Neural progenitor cell (in vitro differentiated cells): ENCODE results near the gene ZNF414. TPM values are rescaled to one million over a fixed set of nuclear protein-coding genes. Genes with fewer than 3 reads are reported as not detected.

Source experiments
- DNase-seq: peaks from one replicate; pipeline ENCODE4 v3.0.0-alpha.2; 2016; ENCODE audit warnings: low spot score
- H2AFZ ChIP-seq: fragments of 200-600 bp; sonication (generic); replicated peaks from 2 replicates; pipeline ENCODE4 v1.6.1; 2016; ENCODE audit warnings: antibody characterized with exemption
- H3F3A ChIP-seq: fragments of 200-600 bp; sonication (generic); 2 replicates; pipeline ENCODE4 v1.6.1; 2016; ENCODE audit warnings: antibody characterized with exemption, low read depth
- H3K27ac ChIP-seq: fragments of 200-600 bp; sonication (generic); 2 replicates; pipeline ENCODE4 v1.5.1; 2016; ENCODE audit warnings: mild to moderate bottlenecking
- H3K27me3 ChIP-seq: fragments of 200-600 bp; sonication (generic); 2 replicates; pipeline ENCODE4 v1.6.1; 2016; ENCODE audit warnings: mild to moderate bottlenecking, moderate library complexity
- H3K36me3 ChIP-seq: fragments of 200-600 bp; sonication (generic); 2 replicates; pipeline ENCODE4 v1.5.1; 2016
- H3K4me1 ChIP-seq: fragments of 200-600 bp; sonication (generic); 2 replicates; pipeline ENCODE4 v1.6.1; 2016; ENCODE audit warnings: mixed run types
- H3K4me2 ChIP-seq: fragments of 200-600 bp; sonication (generic); 2 replicates; pipeline ENCODE4 v1.6.1; 2016
- H3K4me3 ChIP-seq: fragments of 200-600 bp; sonication (generic); 2 replicates; pipeline ENCODE4 v1.5.1; 2016
- H3K79me2 ChIP-seq: fragments of 200-600 bp; sonication (generic); 2 replicates; pipeline ENCODE4 v1.6.1; 2016; ENCODE audit warnings: low read depth
- H3K9ac ChIP-seq: fragments of 200-600 bp; sonication (generic); 2 replicates; pipeline ENCODE4 v1.6.1; 2016
- H3K9me3 ChIP-seq: fragments of 200-600 bp; sonication (generic); 2 replicates; pipeline ENCODE4 v1.5.1; 2016; ENCODE audit warnings: low read depth
- H4K20me1 ChIP-seq: fragments of 200-600 bp; sonication (generic); 2 replicates; pipeline ENCODE4 v1.6.1; 2016; ENCODE audit warnings: low read depth
- H3K27ac Mint-ChIP-seq: 3 replicates; pipeline ENCODE4 v1.8.0; 2021; ENCODE audit warnings: mixed read lengths
- H3K27me3 Mint-ChIP-seq: 2 replicates; pipeline ENCODE4 v1.8.0; 2022; ENCODE audit warnings: low read depth, mild to moderate bottlenecking, inconsistent platforms, moderate library complexity, mixed read lengths; ENCODE audit not compliant: insufficient read depth
- H3K36me3 Mint-ChIP-seq: 3 replicates; pipeline ENCODE4 v1.8.0; 2021; ENCODE audit warnings: mixed read lengths
- H3K4me1 Mint-ChIP-seq: 3 replicates; pipeline ENCODE4 v1.8.0; 2021; ENCODE audit warnings: mixed read lengths
- H3K4me3 Mint-ChIP-seq: 3 replicates; pipeline ENCODE4 v1.8.0; 2021; ENCODE audit warnings: mild to moderate bottlenecking, moderate library complexity, mixed read lengths
- H3K9me3 Mint-ChIP-seq: 3 replicates; pipeline ENCODE4 v1.8.0; 2020; ENCODE audit warnings: mixed read lengths
- CTCF ChIP-seq: fragments of 200-600 bp; sonication (generic); IDR thresholded peaks from 2 replicates; pipeline ENCODE4 v1.5.1; 2017; ENCODE audit warnings: antibody characterized with exemption, mild to moderate bottlenecking
- EZH2 ChIP-seq: fragments of 200-600 bp; sonication (generic); IDR thresholded peaks from 2 replicates; pipeline ENCODE4 v1.6.1; 2017; ENCODE audit warnings: antibody characterized with exemption, mild to moderate bottlenecking, moderate library complexity
- EZH2phosphoT487 ChIP-seq: fragments of 200-600 bp; sonication (generic); IDR thresholded peaks from 2 replicates; pipeline ENCODE4 v1.6.1; 2017; ENCODE audit warnings: antibody characterized with exemption
- total RNA-seq: library from RNA; depleted of rRNA; stranded (reverse); fragments of >200 nt; gene quantifications from 2 replicates; pipeline ENCODE4 v1.2.3, GENCODE V29; 2015; ENCODE audit warnings: low replicate concordance

ZNF414 gene
- total RNA-seq, 1 donor from 2014 or later, result 1.8 TPM

DNA sequence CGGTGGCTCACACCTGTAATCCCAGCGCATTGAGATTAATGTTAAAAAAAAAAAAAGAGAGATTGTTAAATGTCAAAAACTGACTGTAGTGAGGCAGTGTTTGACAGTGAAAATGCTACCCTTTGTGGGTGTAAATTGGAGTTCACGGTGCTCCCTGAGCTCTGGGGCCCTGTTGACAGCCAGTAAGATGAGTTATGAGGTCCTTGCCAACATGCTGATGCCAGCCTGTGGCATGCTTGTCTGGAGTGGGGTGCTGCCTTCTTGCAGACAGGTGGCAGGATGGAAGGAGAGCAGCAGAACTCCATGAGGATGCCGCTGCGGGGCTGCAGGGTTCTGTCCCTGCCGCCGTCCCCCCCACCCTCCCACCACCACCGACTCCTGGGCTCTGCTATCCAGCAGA lies 37.4 kb downstream of the ZNF414 start:
- Mint-ChIP-seq H3K27ac (no peak overlapping the region), H3K36me3 (peaks cover 45% of the 10 kb centered on the region), H3K27me3 (peaks cover 2% of the 10 kb centered on the region), H3K9me3 (no peaks in the 10 kb centered on the region), H3K4me1 (peaks cover 24% of the 10 kb centered on the region), H3K4me3 (no peak overlapping the region)
- TF ChIP-seq CTCF (no peak), EZH2phosphoT487 (no peak), EZH2 (no peak)
- Histone ChIP-seq H3K36me3 (peaks cover 17% of the 10 kb centered on the region), H2AFZ (no peak overlapping the region), H4K20me1 (peaks cover 98% of the 10 kb centered on the region), H3K9ac (no peak overlapping the region), H3K79me2 (peaks cover 99% of the 10 kb centered on the region), H3K4me3 (no peak overlapping the region), H3K27me3 (no peaks in the 10 kb centered on the region), H3K4me1 (no peaks in the 10 kb centered on the region), H3K4me2 (no peak overlapping the region), H3F3A (peaks cover 10% of the 10 kb centered on the region), H3K9me3 (no peaks in the 10 kb centered on the region), H3K27ac (no peak overlapping the region)
- DNase-seq, result no peak

- Mint-ChIP-seq H3K27ac (no peak overlapping the region), H3K9me3 (no peaks in the 10 kb centered on the region), H3K36me3 (peaks cover 45% of the 10 kb centered on the region), H3K27me3 (peaks cover 4% of the 10 kb centered on the region), H3K4me1 (peaks cover 36% of the 10 kb centered on the region), H3K4me3 (no peak overlapping the region)
- Histone ChIP-seq H3K9ac (no peak overlapping the region), H3K4me2 (no peak overlapping the region), H3K4me1 (no peaks in the 10 kb centered on the region), H4K20me1 (peaks cover 97% of the 10 kb centered on the region), H3K4me3 (no peak overlapping the region), H3K36me3 (peaks cover 17% of the 10 kb centered on the region), H3K79me2 (peaks cover 99% of the 10 kb centered on the region), H3K27me3 (no peaks in the 10 kb centered on the region), H3K27ac (no peak overlapping the region), H2AFZ (no peak overlapping the region), H3K9me3 (no peaks in the 10 kb centered on the region), H3F3A (peaks cover 16% of the 10 kb centered on the region)
- no peak for TF ChIP-seq EZH2
- TF ChIP-seq EZH2phosphoT487, result no peak
- no peak for TF ChIP-seq CTCF
- DNase-seq, result no peak
These were observed 39.0 kb downstream of the ZNF414 start for GRCh38 chr19:8475005-8475404.

- H2AFZ ChIP-seq, result no peak overlapping the region
- H3K4me3 Mint-ChIP-seq, result no peak overlapping the region
- H3K4me2 ChIP-seq, result no peak overlapping the region
- H3F3A ChIP-seq, result peaks cover 16% of the 10 kb centered on the region
- no peak overlapping the region for H3K9ac ChIP-seq
- H3K4me1 Mint-ChIP-seq, result peaks cover 48% of the 10 kb centered on the region
- no peaks in the 10 kb centered on the region for H3K4me1 ChIP-seq
- H3K27ac Mint-ChIP-seq, result peak overlapping the region; percentile 57
- H3K27me3 ChIP-seq, result no peaks in the 10 kb centered on the region
- TF ChIP-seq CTCF (no peak), EZH2phosphoT487 (no peak), EZH2 (no peak)
- peaks cover 99% of the 10 kb centered on the region for H3K79me2 ChIP-seq
- DNase-seq, result no peak
- peaks cover 4% of the 10 kb centered on the region for H3K27me3 Mint-ChIP-seq
- H3K27ac ChIP-seq, result peak overlapping the region; percentile 8
- H3K9me3 ChIP-seq, result no peaks in the 10 kb centered on the region
- H3K9me3 Mint-ChIP-seq, result no peaks in the 10 kb centered on the region
- peaks cover 97% of the 10 kb centered on the region for H4K20me1 ChIP-seq
- H3K36me3 Mint-ChIP-seq, result peaks cover 54% of the 10 kb centered on the region
- peaks cover 17% of the 10 kb centered on the region for H3K36me3 ChIP-seq
- H3K4me3 ChIP-seq, result no peak overlapping the region
These were observed 40.1 kb downstream of the ZNF414 start for GRCh38 chr19:8473648-8474476.
